ENCODE data around the gene XPA.

The XPA gene

DNA sequence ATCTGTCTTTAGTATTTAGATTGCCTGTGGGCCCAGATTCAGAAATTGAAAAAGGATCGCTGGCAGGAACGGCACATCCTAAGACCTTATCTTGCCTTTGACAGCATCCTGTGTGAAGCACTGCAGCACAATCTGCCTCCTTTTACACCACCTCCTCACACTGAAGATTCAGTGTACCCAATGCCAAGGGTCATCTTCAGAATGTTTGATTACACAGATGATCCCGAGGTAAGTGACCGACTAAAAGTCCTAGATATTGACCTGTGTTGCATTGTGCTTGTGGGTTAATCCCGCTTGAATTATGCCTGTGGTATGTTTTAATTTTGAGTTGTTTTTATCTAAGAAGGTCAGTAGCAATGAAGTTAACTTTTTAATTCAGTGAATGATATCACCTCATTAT, 49.1 kb downstream of the XPA start:
- no peak for DNase-seq

DNA sequence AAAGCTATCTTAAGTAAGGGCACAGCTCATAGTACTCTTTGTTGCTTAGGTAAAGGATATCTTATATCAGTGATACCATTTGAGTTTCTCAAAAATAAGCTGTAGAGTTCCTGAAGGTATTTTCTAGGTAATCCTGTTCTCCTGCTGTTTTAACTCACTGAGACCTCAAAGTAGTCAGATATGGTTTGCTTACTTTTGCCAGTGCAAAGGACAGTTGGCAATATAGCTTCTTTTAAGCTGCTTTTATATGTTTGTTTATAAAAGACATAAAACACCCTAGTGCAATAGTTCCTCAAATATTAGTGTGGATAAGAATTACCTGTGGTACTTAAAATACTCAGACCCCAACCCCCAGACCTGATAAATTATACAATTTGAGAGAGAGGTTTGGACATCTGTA, 51.4 kb downstream of the XPA start:
- no peak for DNase-seq

DNA sequence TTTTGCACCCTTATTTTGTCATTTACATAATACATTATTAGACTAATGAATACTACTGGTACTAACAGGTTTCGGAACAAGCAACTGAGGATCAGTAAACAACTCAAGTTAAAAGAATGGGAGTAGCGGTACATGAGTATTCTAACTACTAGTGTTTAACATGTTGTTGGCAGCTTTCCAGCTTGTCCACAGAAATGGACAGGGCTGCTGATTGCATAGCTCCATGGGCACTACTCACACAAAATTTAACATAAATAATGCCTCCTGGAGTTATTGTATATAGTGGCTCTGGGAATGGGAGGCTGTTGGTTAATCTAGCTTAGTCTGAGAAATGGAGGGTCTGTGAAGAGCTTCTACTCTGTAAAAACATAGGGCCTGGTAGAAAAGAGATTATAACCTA, 56.8 kb downstream of the XPA start:
- no peak for DNase-seq

DNA sequence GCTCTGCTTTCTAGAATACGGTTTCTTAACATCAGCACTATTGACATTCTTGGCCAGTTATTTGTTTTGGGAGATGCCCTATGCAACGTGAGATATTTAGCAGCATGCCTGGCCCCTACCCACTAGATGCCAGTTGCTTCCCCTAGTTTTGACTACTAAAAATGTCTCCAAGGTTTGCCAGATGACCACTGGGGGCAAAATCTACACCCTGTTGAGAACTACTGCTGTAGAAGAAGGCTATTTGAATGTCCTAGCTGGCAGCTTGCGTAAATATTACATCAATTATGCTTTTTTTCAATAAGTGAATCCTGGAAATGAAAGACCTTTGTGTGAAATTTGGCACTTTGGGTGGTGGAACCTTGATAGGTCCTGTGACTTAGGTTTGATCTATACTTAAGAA, 58.5 kb downstream of the XPA start:
- DNase-seq, result peak in 1 of 5 donors; percentile 2

DNA sequence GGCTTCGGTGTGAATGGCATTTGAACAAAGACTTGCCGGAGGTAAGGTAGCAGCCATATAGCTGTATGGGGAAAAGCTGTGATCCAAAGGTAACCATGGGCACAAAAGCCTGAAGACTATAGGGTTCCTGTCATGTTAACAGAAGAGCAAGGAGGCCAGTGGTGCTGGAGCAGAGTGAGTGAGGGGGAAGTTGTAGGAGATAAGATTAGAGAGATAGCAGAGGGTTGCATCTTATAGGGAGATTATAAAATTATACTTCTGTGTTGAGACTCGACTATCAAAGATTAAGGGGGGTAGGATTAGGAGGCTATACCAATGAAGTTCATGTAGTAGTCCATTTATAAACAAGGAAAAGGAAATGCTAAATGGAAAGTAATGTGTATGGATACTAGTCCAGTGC, 60.2 kb downstream of the XPA start:
- no peak for DNase-seq

DNA sequence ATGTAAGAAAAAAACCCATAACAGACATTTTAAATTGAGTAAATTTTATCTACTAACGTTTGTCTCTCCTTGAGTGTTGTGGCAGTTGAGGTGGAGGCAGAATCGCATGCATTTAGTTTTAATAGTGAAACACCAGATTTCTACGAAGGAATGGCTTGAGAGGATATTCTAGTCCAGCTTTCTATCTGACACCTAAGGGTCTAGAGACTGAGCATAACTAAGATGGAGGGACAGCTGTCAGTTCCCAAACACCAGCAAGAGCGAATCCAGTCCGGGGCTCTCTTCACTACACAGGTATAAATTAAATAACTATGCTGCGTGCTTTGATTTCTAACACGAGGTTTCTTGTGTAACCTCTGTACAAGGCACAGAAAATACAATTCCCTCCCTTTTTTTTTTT, 62.1 kb downstream of the XPA start:
- no peak for DNase-seq

DNA sequence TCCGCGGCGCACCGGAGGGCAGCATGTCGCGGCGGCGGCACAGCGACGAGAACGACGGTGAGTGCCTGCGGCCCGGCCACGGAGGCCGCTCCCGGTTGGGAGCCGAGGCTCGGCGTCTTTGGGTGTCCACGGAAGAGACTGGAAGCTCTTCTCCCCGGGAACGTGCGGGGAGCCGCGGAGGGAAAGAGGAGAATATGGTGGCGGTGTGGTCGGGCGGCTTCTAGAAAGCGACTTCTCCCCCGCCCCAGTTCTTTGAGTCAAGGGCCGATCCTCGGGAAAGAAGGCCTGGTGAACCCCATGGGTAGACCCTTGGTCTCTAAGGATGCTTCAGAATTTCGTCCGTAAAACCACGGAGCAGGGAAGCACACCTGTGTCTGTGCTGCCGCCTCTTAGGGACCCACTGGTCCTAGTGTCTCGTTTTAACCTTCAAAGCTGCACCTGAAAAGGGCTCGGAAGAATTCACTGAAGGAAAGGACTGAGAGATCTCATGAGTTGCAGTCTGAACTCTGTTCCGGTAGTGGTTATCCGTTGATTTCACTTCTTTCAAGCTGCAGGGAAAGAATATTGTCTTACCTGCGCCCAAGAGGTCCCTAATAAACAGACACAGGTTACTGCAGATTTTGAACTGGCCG, 63.2 kb downstream of the XPA start:
- no peak for DNase-seq

DNA sequence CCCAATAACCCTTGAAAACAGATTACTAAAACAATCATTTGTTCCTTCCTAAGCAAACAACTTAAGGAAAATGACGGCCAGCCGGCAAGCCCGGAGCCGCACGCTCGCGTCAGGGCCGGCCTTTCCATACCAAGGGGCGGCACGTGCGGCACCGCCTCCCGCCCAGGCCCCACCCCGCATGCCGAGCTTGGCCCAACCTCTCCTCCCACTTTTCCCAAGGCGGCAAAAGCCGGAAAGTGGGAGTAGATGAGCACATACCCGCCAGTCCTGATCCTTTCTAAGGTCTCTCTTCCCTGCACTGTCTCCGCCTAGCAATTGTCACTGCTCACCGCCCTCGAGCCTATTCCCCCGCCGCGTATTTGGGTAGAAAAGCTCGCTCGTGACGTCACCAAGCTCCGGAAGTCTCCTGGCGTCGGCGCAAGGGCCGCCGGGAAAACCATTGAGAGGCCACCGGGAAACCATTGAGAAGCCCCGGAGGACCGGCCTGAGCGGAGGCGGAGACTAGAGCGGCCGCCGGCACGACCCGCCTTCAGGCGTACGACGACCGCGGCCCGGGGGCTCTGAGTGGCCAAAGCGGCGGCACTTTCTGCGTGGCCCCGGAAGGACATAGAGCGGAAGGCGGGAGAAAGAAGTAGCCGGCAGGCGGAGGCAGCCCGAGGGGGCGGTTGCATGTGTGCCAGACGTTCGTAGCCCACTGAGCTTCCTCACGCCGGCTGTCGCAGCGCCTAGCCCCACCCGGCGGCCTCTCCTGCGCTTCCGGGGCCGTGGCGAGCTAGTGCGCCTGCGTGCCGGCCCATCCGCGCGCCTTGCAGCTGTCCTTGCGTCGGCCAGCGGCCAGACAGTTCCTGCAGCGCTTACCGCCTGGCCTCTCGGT, 63.9 kb downstream of the XPA start, which contains the start of the genes NCBP1 and TSTD2:
NCBP1 (plus strand) TSS at position 837 of the 874 bp plus-strand sequence. CDS start 61 bp downstream, outside the sequence.
TSTD2 (minus strand) TSS at position 384 of the 874 bp plus-strand sequence. CDS start 5,806 bp downstream, outside the sequence.
- DNase-seq, result peak; percentile 82 to 99 (median 92)

DNA sequence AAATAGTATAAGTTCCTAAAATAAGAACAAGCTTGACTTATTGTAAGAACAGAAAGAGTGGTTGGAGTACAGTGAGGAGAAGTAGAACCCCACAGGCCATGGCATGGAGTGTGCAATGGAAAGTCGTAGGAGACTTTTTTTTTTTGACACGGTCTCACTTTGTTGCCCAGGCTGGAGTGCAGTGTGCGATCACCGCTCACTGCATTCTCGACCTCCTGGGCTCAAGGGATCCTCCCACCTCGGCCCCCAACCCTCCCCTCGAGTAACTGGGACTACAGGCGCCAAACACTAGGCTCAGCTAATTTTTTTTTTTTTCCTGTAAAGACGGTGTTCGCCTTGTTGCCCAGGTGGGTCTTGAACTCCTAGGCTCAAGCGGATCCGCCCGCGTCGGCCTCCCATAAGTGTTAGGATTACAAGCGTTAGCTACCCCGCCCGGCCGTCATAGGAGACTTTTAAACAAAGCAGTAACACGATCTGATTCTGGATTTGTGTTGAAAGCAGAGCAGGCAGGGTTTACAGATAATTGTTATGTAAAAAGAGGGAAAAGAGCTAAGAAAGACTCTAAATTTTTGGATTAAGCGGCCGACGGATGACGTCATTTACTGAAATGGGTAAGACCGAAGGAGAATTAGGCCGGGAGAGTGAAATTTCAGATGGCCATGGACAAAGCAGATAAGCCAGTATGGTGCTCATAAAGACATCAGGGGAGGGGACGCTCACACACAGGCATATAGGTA, 64.7 kb downstream of the XPA start:
- peak in 1 of 5 donors; percentile 3 for DNase-seq

DNA sequence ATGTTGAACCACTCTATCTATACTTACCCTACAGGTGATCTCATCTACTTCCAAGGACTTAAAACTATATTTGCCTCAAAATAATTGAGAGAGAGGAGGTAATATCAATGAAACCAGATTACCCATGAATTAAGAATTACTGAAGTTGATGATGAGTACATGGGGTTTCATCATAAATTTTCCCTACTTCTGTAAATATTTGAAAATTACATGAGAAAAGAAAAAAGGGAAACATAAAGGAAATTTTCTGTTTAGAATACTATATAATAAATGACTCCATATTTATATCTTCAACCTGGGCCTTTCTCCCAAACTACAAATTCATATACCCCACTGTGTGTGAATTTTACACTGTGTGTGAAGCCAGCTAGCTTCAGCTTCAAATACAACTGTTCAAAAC, 66.5 kb downstream of the XPA start:
- DNase-seq, result no peak

DNA sequence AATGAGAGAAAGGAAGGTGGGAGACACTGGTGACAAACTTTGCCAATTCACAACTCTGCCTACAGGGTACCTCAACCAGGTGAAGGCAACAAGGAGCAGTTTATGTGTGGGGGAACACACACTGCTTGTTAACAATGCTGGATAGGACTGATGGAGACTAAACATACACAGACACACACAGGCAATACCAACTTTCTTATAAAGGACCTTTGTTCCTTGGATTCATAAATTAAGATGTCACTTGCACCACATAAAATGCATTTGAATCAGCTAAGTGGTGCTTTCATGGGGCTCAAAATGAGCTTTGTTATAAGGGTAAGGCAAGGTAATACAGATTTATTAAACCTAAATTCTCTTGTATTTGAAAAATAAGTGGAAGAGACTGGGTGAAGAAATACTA, 68.0 kb downstream of the XPA start:
- no peak for DNase-seq

DNA sequence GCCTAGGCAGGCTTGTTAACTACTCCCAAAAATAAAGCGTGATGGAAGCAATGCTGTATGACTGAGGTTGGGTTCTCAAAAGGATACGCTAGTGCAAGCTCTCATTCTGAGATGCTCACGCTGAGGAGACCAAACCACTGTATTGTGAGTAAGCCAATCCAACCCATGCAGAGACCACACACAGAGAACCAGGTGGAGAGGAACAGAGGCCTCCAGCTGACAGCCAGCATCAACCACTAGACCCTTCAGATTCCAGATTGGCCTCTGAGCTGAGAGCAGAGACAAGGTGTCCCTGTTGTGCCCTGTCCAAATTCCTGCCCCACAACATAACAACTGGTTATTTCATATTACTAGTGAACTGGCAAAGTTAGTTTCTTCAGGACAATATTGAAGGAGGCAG, 68.5 kb downstream of the XPA start:
- DNase-seq, result no peak

DNA sequence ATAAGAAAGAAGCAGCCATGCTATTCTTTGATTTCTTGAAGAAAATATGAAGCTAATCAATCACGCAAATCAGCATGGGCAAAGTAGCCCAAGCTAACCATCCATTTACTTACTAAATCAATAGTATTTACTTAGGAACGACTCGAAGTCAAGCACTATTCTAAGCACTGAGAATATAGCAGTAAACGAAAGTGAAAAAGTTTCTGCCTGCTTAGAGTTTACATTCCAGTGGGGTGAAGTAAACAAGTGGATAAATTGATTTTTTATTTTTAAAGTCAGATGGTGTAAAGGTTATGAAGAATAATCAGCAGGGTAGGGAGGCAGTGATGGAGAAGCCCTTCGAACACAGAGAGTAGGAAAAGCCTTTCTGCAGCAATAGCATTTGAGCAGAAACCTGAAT, 69.5 kb downstream of the XPA start:
- DNase-seq, result no peak

DNA sequence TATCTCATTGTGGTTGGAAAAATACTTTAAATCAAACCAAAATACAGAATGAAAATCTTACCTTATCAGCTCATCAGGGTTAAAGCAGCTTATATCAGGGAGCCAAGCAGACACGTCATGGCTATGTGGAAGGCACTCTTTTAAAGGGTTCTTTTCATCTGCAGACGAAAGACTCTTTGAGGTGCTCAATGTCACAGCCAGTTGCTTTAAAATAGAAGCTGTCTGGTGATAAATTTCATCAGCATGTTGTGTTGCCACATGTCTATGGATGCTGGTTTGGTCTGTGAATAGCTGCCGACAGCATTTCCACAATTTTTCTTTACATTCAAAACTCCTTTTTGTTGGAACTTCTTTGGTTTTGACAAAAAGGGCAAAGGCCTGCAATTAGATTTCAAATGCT, 71.5 kb downstream of the XPA start:
- no peak for DNase-seq
